Measurements from ENCODE around the gene NEMP2.

DNA sequence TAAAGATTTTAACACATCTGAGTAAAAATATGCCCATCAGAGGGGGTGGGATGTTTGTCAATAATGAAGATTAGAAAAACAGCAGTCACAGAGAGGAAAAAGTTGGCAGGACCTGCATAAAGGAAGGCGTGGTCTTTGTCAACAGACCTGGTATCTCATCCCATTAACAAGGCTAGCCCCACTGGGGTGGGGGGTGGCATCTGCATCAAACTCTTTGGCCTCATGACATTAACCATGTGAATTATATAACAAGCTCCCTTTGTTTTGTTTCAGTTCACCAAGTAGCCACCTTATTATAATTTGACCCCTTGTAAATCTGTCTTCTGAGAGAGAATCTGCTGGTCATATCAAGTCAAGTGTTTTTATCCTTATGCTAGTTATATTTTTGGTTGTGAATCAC, 28.8 kb downstream of the NEMP2 start:
- TF ChIP-seq, protein P1, sequence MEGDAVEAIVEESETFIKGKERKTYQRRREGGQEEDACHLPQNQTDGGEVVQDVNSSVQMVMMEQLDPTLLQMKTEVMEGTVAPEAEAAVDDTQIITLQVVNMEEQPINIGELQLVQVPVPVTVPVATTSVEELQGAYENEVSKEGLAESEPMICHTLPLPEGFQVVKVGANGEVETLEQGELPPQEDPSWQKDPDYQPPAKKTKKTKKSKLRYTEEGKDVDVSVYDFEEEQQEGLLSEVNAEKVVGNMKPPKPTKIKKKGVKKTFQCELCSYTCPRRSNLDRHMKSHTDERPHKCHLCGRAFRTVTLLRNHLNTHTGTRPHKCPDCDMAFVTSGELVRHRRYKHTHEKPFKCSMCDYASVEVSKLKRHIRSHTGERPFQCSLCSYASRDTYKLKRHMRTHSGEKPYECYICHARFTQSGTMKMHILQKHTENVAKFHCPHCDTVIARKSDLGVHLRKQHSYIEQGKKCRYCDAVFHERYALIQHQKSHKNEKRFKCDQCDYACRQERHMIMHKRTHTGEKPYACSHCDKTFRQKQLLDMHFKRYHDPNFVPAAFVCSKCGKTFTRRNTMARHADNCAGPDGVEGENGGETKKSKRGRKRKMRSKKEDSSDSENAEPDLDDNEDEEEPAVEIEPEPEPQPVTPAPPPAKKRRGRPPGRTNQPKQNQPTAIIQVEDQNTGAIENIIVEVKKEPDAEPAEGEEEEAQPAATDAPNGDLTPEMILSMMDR (IDR thresholded peaks at IDR 0.05) = no peak
- TF ChIP-seq POLR2A (IDR thresholded peaks at IDR 0.05) = no peak

Data from adrenal gland (tissue), 5 donors.